Osteoblast (primary cell): Measurements from ENCODE around the gene FBXW4. TPM values are rescaled to one million over a fixed set of nuclear protein-coding genes. Genes with fewer than 3 reads are reported as not detected.

Experiments used
- DNase-seq: peaks from one replicate; pipeline ENCODE4 v3.0.0; 2011; ENCODE audit warnings: low spot score, mixed read lengths; ENCODE audit not compliant: insufficient read length; ENCODE audit errors: missing footprints
- H2AFZ ChIP-seq: 2 replicates; pipeline ENCODE4 v1.6.0; 2011; ENCODE audit warnings: mild to moderate bottlenecking, low read length
- H3K27ac ChIP-seq: 2 replicates; pipeline ENCODE4 v1.5.1; 2011; ENCODE audit warnings: mild to moderate bottlenecking, low read depth, low read length, moderate library complexity
- H3K27me3 ChIP-seq: 2 replicates; pipeline ENCODE4 v1.6.0; 2012; ENCODE audit warnings: mild to moderate bottlenecking, control low read depth, inconsistent platforms, low read length, moderate library complexity; ENCODE audit not compliant: insufficient read depth
- H3K36me3 ChIP-seq: 2 replicates; pipeline ENCODE4 v1.5.1; 2011; ENCODE audit warnings: mild to moderate bottlenecking, low read length, control low read depth, moderate library complexity; ENCODE audit not compliant: insufficient read depth
- H3K4me1 ChIP-seq: 2 replicates; pipeline ENCODE4 v1.5.1; 2011; ENCODE audit warnings: mild to moderate bottlenecking, low read length, control low read depth, moderate library complexity; ENCODE audit not compliant: insufficient read depth
- H3K4me2 ChIP-seq: 2 replicates; pipeline ENCODE4 v1.6.0; 2011; ENCODE audit warnings: mild to moderate bottlenecking, low read length; ENCODE audit not compliant: insufficient read depth
- H3K4me3 ChIP-seq: fragments of 200-600 bp; sonication (generic); 3 replicates; pipeline ENCODE4 v1.5.1; 2012; ENCODE audit warnings: mild to moderate bottlenecking, low read length, inconsistent platforms; ENCODE audit not compliant: insufficient read depth
- H3K79me2 ChIP-seq: 2 replicates; pipeline ENCODE4 v1.6.0; 2012; ENCODE audit warnings: mild to moderate bottlenecking, low read length, control low read depth, inconsistent platforms; ENCODE audit not compliant: insufficient read depth
- H3K9me3 ChIP-seq: 2 replicates; pipeline ENCODE4 v1.5.1; 2011; ENCODE audit warnings: low read depth, low read length, control low read depth
- H4K20me1 ChIP-seq: 2 replicates; pipeline ENCODE4 v1.6.0; 2012; ENCODE audit warnings: mild to moderate bottlenecking, low read length, control low read depth; ENCODE audit not compliant: insufficient read depth
- total RNA-seq: library from RNA; depleted of rRNA; stranded (reverse); fragments of >200 nt; gene quantifications from 2 replicates; pipeline ENCODE4 v1.2.3, GENCODE V29; 2012
- TF ChIP-seq, protein P1 (sequence below): IDR thresholded peaks from 2 replicates; pipeline ENCODE4 v1.5.1; 2011; ENCODE audit warnings: mild to moderate bottlenecking, low read depth, low read length, moderate library complexity; ENCODE audit errors: extremely low read depth

Gene FBXW4
- total RNA-seq, 1 donor = 40.2 TPM

DNA sequence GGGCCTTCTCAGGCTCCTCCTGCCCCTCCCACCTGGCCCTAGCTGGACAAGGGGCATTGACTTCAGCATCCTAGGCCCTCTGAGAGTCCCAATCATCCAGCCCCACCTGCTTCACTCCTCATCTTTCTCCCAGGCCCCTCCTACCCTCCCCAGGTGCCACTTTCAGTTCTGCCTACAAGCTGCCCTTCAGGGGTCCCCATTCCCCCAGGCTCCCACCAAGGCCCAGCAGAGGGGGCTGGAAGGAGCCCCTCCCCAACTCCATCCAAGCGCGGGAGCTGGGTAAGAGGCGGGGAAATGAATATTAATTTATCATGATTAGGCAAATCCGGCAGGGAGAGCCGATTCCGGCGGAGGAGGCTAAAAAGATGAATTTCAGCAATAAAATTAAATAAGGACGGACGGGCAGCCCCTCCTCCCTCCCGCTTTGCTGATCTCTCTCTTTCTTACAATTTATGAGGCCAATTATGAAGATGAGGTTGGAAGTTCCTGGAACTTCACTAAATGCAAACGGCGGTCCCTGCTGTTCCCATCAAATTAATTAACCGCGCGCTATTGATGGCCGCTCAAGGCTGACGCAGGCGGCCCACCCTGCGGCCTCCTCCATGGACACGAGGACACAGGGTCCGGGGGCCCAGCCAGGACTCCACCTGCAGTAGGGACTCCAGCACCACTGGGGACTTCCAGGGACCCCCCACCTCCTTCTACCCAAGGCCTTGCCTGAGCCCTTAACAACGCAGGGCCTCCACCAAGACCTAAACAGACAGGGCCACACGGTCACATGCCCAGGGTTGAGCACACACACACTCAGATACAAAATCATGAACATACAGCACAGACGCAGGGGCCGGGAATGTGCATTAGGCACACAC, 120.9 kb downstream of the FBXW4 start:
- Histone ChIP-seq H3K36me3 (no peaks in the 10 kb centered on the region), H3K79me2 (no peaks in the 10 kb centered on the region), H3K4me3 (no peak overlapping the region), H4K20me1 (no peaks in the 10 kb centered on the region), H3K4me1 (peaks cover 9% of the 10 kb centered on the region), H3K9me3 (peaks cover 2% of the 10 kb centered on the region), H3K27me3 (peaks cover 6% of the 10 kb centered on the region), H2AFZ (no peak overlapping the region), H3K4me2 (no peak overlapping the region), H3K27ac (no peak overlapping the region)
- TF ChIP-seq, protein P1, sequence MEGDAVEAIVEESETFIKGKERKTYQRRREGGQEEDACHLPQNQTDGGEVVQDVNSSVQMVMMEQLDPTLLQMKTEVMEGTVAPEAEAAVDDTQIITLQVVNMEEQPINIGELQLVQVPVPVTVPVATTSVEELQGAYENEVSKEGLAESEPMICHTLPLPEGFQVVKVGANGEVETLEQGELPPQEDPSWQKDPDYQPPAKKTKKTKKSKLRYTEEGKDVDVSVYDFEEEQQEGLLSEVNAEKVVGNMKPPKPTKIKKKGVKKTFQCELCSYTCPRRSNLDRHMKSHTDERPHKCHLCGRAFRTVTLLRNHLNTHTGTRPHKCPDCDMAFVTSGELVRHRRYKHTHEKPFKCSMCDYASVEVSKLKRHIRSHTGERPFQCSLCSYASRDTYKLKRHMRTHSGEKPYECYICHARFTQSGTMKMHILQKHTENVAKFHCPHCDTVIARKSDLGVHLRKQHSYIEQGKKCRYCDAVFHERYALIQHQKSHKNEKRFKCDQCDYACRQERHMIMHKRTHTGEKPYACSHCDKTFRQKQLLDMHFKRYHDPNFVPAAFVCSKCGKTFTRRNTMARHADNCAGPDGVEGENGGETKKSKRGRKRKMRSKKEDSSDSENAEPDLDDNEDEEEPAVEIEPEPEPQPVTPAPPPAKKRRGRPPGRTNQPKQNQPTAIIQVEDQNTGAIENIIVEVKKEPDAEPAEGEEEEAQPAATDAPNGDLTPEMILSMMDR = no peak
- DNase-seq = no peak

DNA sequence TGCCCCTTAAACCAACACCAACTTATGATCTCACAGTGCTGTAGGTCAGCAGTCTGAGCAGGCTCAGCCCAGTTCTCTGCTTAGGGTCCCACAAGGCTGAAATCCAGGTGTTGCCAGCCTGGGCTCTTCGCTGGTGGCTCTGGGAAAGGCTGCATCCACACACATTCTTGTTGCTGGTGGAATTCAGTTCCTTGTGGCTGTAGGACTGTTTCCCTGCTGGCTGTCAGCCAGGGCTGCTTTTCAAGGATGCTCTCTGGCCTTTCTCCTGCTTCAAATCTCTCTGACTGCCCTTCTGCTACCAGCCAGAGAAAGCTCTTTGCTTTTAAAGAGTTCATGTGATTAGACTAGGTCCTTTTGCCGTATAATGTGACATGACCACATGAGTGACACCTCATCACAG, 122.2 kb downstream of the FBXW4 start:
- peaks cover 2% of the 10 kb centered on the region for H3K9me3 ChIP-seq
- no peak for DNase-seq
- no peaks in the 10 kb centered on the region for H3K79me2 ChIP-seq
- TF ChIP-seq, protein P1 = no peak
- H3K27ac ChIP-seq = no peak overlapping the region
- H4K20me1 ChIP-seq = no peaks in the 10 kb centered on the region
- H3K36me3 ChIP-seq = no peaks in the 10 kb centered on the region
- peaks cover 9% of the 10 kb centered on the region for H3K4me1 ChIP-seq
- no peak overlapping the region for H3K4me3 ChIP-seq
- H2AFZ ChIP-seq = no peak overlapping the region
- H3K27me3 ChIP-seq = peaks cover 19% of the 10 kb centered on the region
- H3K4me2 ChIP-seq = no peak overlapping the region

GRCh38 chr10:101572126-101572525, 122.8 kb downstream of the FBXW4 start:
- Histone ChIP-seq H3K27me3 (peaks cover 25% of the 10 kb centered on the region), H3K4me1 (peaks cover 9% of the 10 kb centered on the region), H3K4me3 (no peak overlapping the region), H3K27ac (no peak overlapping the region), H3K36me3 (no peaks in the 10 kb centered on the region), H2AFZ (no peak overlapping the region), H3K79me2 (no peaks in the 10 kb centered on the region), H4K20me1 (no peaks in the 10 kb centered on the region), H3K9me3 (peaks cover 2% of the 10 kb centered on the region), H3K4me2 (no peak overlapping the region)
- no peak for DNase-seq
- TF ChIP-seq, protein P1 = no peak

DNA sequence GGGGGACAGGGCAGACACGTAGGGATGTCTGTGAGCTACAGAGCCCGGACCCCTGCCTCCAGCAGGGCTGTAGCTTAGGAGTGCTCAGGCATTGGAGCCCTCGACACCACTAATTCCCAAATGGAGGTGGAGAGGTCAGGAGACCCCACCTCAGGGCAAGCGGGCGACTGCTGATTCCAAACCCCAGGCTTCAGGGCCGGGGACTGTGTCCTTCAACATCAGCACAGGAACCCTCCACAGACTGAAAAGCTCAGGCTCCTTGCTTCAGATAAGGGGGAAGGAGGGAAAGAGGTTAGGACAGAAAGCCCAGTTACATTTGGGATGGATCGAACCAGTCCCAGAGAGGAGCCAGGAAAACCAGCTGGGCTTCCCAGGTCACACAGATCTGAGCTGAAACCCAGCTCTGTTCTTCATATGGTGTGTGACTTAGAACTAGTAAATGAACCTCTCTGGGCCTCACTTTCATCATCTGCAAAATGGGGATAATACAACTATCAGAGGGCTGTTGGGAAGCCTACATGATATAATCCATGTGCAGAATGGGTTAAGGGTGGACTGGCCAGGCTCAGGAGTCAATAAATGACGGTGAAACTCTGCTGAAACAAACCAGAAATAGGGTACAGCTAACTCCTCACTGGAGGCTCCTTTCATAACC, 123.6 kb downstream of the FBXW4 start:
- peaks cover 32% of the 10 kb centered on the region for H3K27me3 ChIP-seq
- TF ChIP-seq, protein P1 = no peak
- no peaks in the 10 kb centered on the region for H4K20me1 ChIP-seq
- H3K4me2 ChIP-seq = no peak overlapping the region
- peaks cover 2% of the 10 kb centered on the region for H3K9me3 ChIP-seq
- peaks cover 9% of the 10 kb centered on the region for H3K4me1 ChIP-seq
- no peaks in the 10 kb centered on the region for H3K79me2 ChIP-seq
- no peak overlapping the region for H3K4me3 ChIP-seq
- H2AFZ ChIP-seq = no peak overlapping the region
- H3K36me3 ChIP-seq = no peaks in the 10 kb centered on the region
- DNase-seq = no peak
- no peak overlapping the region for H3K27ac ChIP-seq
